Measurements from ENCODE around the gene POLA2.

POLA2 gene

DNA sequence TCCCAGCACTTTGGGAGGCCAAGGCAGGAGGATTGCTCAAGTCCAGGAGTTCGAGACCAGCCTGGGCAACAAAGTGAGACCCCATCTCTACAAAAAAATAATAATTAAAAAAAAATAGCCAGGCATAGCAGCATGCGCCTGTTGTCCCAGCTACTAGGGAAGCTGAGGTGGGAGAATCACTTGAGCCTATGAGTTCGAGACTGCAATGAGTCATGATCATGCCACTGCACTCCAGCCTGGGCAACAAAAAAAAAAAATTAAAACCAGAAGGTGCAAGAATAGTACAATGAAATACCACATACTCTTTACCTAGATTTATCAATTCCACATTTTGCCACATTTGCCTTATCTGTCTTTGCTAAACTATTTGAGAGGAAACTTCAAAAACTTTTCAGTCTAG lies 80.1 kb downstream of the POLA2 start:
- DNase-seq = no peak
